Astrocyte of the spinal cord (primary cell): Measurements from ENCODE around the gene COL8A1.
"Not testable (repeated sequence)": the region's sequence is repeated elsewhere in the genome, so short reads cannot be mapped to it uniquely, and the experiment has no call there.

ENCODE experiments used
- DNase-seq: peaks from one replicate; pipeline ENCODE4 v3.0.0; 2011; ENCODE audit warnings: low read depth, low spot score
- H3K4me3 ChIP-seq: 2 replicates; pipeline ENCODE4 v1.5.1; 2011; ENCODE audit warnings: low read depth, mild to moderate bottlenecking, low read length, moderate library complexity
- in situ Hi-C: cut with HindIII; loops from 2 replicates; pipeline ENCODE4 v1.10.0; 2017; ENCODE audit warnings: low sequenced_read_pairs
- TF ChIP-seq, protein P1 (sequence below): IDR thresholded peaks from 2 replicates; pipeline ENCODE4 v1.5.1; 2012; ENCODE audit warnings: low read depth, mild to moderate bottlenecking, low read length, inconsistent platforms

COL8A1 gene

DNA sequence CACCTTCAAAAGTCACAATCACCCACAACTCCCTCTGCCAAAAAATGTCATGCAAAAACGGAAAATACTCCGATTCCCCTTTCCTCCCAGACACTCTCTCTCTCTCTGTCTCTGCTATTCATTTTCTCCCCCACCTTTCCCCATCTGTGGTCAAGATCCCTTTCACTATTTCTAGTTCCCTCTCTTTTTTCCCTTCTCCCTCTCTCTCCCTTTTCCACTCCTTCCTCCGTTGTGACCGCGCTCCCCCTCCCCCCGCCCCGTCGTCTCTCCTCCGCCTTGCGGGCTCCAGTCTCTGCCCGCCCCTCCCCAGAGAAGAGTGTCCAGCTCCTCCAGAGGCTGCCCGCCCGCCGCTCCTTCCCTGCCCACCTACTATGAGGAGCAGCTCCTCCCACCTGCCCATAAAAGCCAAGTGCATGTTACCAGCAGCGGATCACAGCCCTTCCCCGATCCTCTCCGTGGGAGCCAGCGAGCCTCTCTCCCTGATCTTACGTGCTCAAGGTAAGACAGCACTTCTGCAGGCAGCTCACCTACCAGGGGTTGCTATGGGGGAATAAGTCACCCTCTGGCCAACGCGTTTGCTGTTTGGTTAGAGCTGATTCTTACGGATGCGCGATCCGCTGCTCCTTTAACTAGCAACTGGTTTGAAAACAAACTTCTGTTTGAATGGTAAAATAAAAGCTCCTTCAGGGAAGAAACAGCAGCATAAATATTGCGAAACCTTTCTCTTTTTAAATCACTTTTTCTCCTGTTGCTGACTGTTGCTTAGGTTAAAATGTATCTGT, at the start of gene COL8A1:
TSS of gene COL8A1 (plus strand) at position 428 of the 782 bp plus-strand sequence. CDS start 152,089 bp downstream, outside the sequence.
- peak; percentile 90 for DNase-seq
- peak within 1 kb of the TSS; percentile 75 for H3K4me3 ChIP-seq
- TF ChIP-seq, protein P1, sequence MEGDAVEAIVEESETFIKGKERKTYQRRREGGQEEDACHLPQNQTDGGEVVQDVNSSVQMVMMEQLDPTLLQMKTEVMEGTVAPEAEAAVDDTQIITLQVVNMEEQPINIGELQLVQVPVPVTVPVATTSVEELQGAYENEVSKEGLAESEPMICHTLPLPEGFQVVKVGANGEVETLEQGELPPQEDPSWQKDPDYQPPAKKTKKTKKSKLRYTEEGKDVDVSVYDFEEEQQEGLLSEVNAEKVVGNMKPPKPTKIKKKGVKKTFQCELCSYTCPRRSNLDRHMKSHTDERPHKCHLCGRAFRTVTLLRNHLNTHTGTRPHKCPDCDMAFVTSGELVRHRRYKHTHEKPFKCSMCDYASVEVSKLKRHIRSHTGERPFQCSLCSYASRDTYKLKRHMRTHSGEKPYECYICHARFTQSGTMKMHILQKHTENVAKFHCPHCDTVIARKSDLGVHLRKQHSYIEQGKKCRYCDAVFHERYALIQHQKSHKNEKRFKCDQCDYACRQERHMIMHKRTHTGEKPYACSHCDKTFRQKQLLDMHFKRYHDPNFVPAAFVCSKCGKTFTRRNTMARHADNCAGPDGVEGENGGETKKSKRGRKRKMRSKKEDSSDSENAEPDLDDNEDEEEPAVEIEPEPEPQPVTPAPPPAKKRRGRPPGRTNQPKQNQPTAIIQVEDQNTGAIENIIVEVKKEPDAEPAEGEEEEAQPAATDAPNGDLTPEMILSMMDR, result no peak
- in situ Hi-C loops, result no loop called here

DNA sequence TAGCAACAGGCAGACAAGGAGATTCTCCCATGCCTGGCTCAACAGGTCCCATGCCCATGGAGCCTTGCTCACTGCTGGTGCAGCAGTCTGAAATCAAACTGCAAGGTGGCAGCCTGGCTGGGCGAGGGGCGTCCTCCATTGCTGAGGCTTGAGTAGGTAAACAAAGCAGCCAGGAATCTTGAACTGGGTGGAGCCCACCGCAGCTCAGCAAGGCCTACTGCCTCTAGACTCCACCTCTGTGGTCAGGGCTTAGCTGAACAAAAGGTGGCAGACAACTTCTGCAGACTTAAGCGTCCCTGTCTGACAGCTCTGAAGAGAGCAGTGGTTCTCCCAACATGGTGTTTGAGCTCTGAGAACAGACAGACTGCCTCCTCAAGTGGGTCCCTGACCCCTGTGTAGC, 49.2 kb upstream of the COL8A1 start:
- in situ Hi-C loops, DNase-seq, H3K4me3 ChIP-seq: not testable (repeated sequence)

DNA sequence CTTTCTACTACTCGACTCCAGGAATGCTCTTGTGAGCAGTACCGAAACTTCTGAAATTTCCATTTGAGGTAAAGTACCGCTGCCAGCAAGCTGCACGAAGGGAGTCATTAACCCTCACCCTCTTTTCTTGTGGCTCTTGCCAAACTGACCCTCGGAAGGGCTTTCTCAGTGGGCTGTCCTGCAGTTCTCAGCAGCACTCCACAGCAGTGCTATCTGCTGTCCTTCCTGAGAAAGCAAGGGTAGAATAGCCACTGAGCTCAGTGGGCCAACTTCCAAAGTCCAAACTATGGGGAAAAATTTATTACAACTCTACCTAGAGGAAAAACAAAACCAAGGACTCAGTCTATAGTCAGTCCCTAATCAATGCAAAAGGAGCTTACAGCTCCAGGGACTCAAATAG, 38.5 kb upstream of the COL8A1 start:
- TF ChIP-seq, protein P1, result no peak
- DNase-seq, result peak; percentile 58
- in situ Hi-C loops, result no loop called here
- no peak overlapping the region for H3K4me3 ChIP-seq

DNA sequence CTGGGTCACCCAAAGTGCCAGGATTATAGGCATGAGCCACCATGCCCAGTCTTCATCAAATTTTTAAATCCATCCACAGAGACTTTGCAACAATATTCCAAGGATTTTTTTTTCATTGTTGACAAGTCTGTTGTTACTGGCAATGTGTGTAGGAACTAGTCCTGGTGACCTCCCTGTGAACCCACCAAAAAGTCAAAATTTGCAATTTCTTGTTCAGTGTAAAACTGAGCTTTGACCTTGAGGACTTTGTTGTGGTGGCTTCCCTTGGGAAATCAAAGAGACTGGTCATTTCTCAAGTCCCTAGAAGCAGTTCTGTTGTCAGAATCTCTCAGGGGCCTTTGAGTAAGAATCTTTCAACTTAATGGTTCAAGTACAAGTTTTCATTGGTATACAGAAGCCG, 36.9 kb upstream of the COL8A1 start:
- in situ Hi-C loops, result no loop called here
- H3K4me3 ChIP-seq, result no peak overlapping the region
- DNase-seq, result peak; percentile 2
- TF ChIP-seq, protein P1, result no peak

DNA sequence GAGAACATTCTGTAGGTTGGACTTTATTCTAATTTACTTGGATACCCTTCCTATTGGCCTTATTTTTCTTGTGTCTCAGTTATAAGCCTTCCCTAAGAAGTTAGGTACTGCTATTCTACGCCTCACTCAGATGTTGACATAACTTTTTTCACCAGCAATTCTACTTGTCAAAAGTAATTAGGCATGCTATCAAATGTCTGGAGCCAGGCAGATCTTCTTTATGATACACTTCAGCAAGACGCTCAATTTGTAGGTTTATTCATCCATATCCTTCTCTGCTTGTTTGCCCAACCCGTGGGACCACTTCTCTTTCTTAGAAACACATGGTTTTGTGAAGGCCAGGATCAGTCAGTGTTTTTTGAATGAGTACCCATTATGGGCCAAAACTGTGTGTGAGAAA, 36.2 kb upstream of the COL8A1 start:
- TF ChIP-seq, protein P1, result no peak
- H3K4me3 ChIP-seq, result no peak overlapping the region
- DNase-seq, result no peak
- in situ Hi-C loops, result no loop called here

DNA sequence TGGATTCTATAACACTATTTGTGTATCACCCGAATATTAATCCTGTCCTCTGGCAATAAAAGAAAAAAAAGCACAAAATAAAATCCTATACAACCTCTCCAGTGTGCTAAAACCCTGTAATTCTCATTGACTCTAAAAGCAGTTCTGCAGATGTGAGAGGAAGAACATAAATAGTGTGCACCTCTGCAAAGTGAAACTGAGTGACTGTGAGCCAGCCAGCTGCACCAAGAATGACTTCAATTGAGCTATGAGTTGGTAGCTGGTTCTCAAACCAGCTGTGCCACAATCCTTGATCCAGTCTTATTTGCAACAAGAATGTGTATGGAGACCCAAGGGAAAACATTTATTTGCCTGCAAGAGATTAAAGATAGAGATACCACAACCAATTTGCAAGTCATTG, 31.2 kb upstream of the COL8A1 start:
- H3K4me3 ChIP-seq, result no peak overlapping the region
- in situ Hi-C loops, result no loop called here
- TF ChIP-seq, protein P1, result no peak
- DNase-seq, result no peak

DNA sequence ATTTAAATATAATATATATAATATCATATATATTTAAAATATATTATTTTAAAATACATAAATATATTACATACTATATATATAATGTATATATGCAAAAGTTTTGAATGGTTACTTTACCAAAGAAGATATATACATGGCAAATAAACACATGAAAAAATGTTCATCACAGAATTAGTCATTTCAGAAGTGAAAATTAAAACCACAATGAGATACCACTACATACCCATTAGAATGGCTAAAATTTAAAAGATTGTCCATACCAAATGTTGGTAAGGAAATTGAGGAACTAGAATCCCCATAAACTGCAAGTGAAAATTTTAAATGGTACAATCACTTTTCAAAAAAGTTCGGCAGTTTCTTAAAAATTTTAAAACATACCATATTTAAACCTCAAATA, 23.6 kb upstream of the COL8A1 start:
- in situ Hi-C loops, result no loop called here
- no peak for DNase-seq
- H3K4me3 ChIP-seq, result no peak overlapping the region

More for the DNA sequence above, 23.6 kb upstream of the COL8A1 start:
- TF ChIP-seq, protein P1, result no peak
